GM12878 (cell line): ENCODE results near the gene PTTG1. TPM values are rescaled to one million over a fixed set of nuclear protein-coding genes. Genes with fewer than 3 reads are reported as not detected.

Experiments
- ATAC-seq: fragments of 200-7000 bp; cut with Tn5 transposase; 3 replicates; pipeline ENCODE4 v1.9.1; 2020; ENCODE audit warnings: mild to moderate bottlenecking, moderate library complexity
- BruUV-seq: library from RNA; stranded (reverse); fragments of 400-500 nt; replicated peaks from 2 replicates; lab custom pipeline; 2021; lab: Mats Ljungman, UMichigan
- CTCF ChIA-PET: fragments of 300-600 bp; sonication (Branson Sonifier 250); formaldehyde crosslinking; extraction: SDS; loops from one replicate; lab custom pipeline; 2021; ENCODE audit warnings: inconsistent platforms; lab: Yijun Ruan, JAX
- POLR2A ChIA-PET: fragments of 350-600 bp; formaldehyde crosslinking; extraction: SDS; loops from one replicate; lab custom pipeline; 2021; ENCODE audit warnings: inconsistent platforms; lab: Charles Lee
- RAD21 ChIA-PET: fragments of 300-600 bp; sonication (Branson Sonifier 250); formaldehyde crosslinking; loops from one replicate; lab custom pipeline; 2023; ENCODE audit warnings: antibody characterized with exemption; ENCODE audit not compliant: unreplicated experiment; lab: Charles Lee
- SMC1A ChIA-PET: fragments of 300-600 bp; sonication (Branson Sonifier 250); formaldehyde crosslinking; loops from one replicate; lab custom pipeline; 2023; ENCODE audit not compliant: unreplicated experiment, uncharacterized antibody; lab: Charles Lee
- DNase-seq: peaks from one replicate; pipeline ENCODE4 v3.0.0-alpha.2; 2011; ENCODE audit warnings: low read depth, low spot score
- FAIRE-seq: peaks from 3 replicates; lab custom pipeline; 2011; peaks lifted over from hg19 to GRCh38; lab: Jason Lieb, UNC
- H2AFZ ChIP-seq: 2 replicates; pipeline ENCODE4 v1.6.0; 2011; ENCODE audit warnings: low read depth, low read length, control low read depth; ENCODE audit not compliant: control insufficient read depth
- H3K27ac ChIP-seq: 2 replicates; pipeline ENCODE4 v1.5.1; 2011; ENCODE audit warnings: control low read depth; ENCODE audit not compliant: control insufficient read depth, insufficient read depth
- H3K27me3 ChIP-seq, 2 experiments: replicated peaks in 1 of 2; 2 replicates each; pipeline versions ENCODE4 v1.6.0 to v1.6.1; 2011; ENCODE audit warnings: low read length in 1 of 2; ENCODE audit not compliant: control insufficient read depth in 2 of 2, insufficient read depth in 2 of 2
- H3K36me3 ChIP-seq, 2 experiments: 2 replicates each; pipeline ENCODE4 v1.5.1; 2011; ENCODE audit warnings: low read length in 1 of 2; ENCODE audit not compliant: control insufficient read depth in 2 of 2, insufficient read depth in 2 of 2
- H3K4me1 ChIP-seq: 2 replicates; pipeline ENCODE4 v1.6.1; 2011; ENCODE audit warnings: mild to moderate bottlenecking, low read length, moderate library complexity, mixed read lengths; ENCODE audit not compliant: control insufficient read depth, insufficient read depth
- H3K4me2 ChIP-seq: 2 replicates; pipeline ENCODE4 v1.6.0; 2011; ENCODE audit warnings: control low read depth; ENCODE audit not compliant: control insufficient read depth, insufficient read depth
- H3K4me3 ChIP-seq: fragments of 200-600 bp; sonication (generic); 2 replicates; pipeline ENCODE4 v1.5.1; 2016
- H3K79me2 ChIP-seq: 2 replicates; pipeline ENCODE4 v1.6.0; 2011; ENCODE audit warnings: low read length; ENCODE audit not compliant: control insufficient read depth, insufficient read depth
- H3K9ac ChIP-seq: 2 replicates; pipeline ENCODE4 v1.8.0; 2011; ENCODE audit warnings: low read length, control low read depth, mixed read lengths; ENCODE audit not compliant: control insufficient read depth, insufficient read depth
- H3K9me3 ChIP-seq: replicated peaks from 3 replicates; pipeline ENCODE4 v1.5.1; 2011; ENCODE audit warnings: mild to moderate bottlenecking, low read length; ENCODE audit not compliant: control insufficient read depth, insufficient read depth
- H4K20me1 ChIP-seq: 2 replicates; pipeline ENCODE4 v1.6.0; 2011; ENCODE audit not compliant: control insufficient read depth, insufficient read depth
- EGR1 ChIP-seq, 2 experiments: IDR thresholded peaks; 1 replicate in 1 of 2; 2 replicates in 1 of 2; pipeline ENCODE4 v1.6.1; 2011 to 2012; ENCODE audit warnings: low read depth in 2 of 2, low read length in 2 of 2, borderline replicate concordance in 1 of 2, mild to moderate bottlenecking in 1 of 2, moderate library complexity in 1 of 2
- FOXM1 ChIP-seq: IDR thresholded peaks from 2 replicates; pipeline ENCODE4 v1.6.1; 2012; ENCODE audit warnings: low read depth, mild to moderate bottlenecking, inconsistent platforms, low read length, moderate library complexity
- IRF3 ChIP-seq: fragments of 450-650 bp; IDR thresholded peaks from 2 replicates; pipeline ENCODE4 v1.6.1; 2014; ENCODE audit warnings: mild to moderate bottlenecking
- POLR2AphosphoS5 ChIP-seq: IDR thresholded peaks from 2 replicates; pipeline ENCODE4 v1.6.1; 2011; ENCODE audit warnings: mild to moderate bottlenecking, low read length, inconsistent platforms
- RAD21 ChIP-seq: IDR thresholded peaks from 2 replicates; pipeline ENCODE4 v1.6.1; 2011; ENCODE audit warnings: mild to moderate bottlenecking, low read depth, low read length, moderate library complexity; ENCODE audit not compliant: insufficient read depth
- WRNIP1 ChIP-seq: IDR thresholded peaks from 2 replicates; pipeline ENCODE4 v1.6.1; 2011; ENCODE audit warnings: low read depth, low read length, improper control_type of control experiment, borderline replicate concordance
- WGBS: methylation state at CpG from one replicate; pipeline ENCODE4 v1.1.6; 2016; ENCODE audit warnings: low lambda C conversion rate; ENCODE audit not compliant: insufficient replicate concordance, insufficient coverage; ENCODE audit errors: missing lambda C conversion rate; 5-methylcytosine and 5-hydroxymethylcytosine counted together
- in situ Hi-C: fragments of 300-500 bp; cut with MboI; formaldehyde crosslinking; loops from 9 replicates; pipeline ENCODE4 v1.14.3; 2018; ENCODE audit warnings: mixed read lengths
- intact Hi-C: fragments of 100-400 bp; cut with micrococcal nuclease; formaldehyde crosslinking; loops from one replicate; pipeline ENCODE4 v1.14.2; 2022; ENCODE audit not compliant: unreplicated experiment
- polyA plus RNA-seq, 11 experiments: library from polyadenylated mRNA; depleted of rRNA in 4 of 11; unstranded in 6 of 11; stranded (reverse) in 5 of 11; fragments of >200 nt; fragmentation: Nextera tagmentation in 4 of 11; fragmentation: Illumina TruSeq in 1 of 11; extraction: Ambion mirVana in 4 of 11; extraction: Trizol in 1 of 11; gene quantifications; 1 replicate in 1 of 11; 2 replicates in 10 of 11; pipeline versions ENCODE4 v1.2.1 to v1.2.3, GENCODE V29; 2011 to 2016; ENCODE audit warnings: inconsistent platforms in 2 of 11, missing spikeins in 2 of 11, low read depth in 1 of 11
- total RNA-seq, 4 experiments: library from RNA; depleted of rRNA in 3 of 4; stranded (reverse); fragments of >200 nt in 3 of 4; fragmentation: Illumina TruSeq in 1 of 4; extraction: Trizol in 1 of 4; gene quantifications; 2 replicates each; pipeline versions ENCODE4 v1.2.1 to v1.2.3, GENCODE V29; 2013 to 2021
- TF ChIP-seq, protein P1 (sequence below): fragments of 450-650 bp; IDR thresholded peaks from 2 replicates; pipeline ENCODE4 v1.6.1; 2017; ENCODE audit warnings: low read depth, mild to moderate bottlenecking, moderate library complexity
- TF ChIP-seq, protein P2 (sequence below): IDR thresholded peaks from 2 replicates; pipeline ENCODE4 v1.6.1; 2012; ENCODE audit warnings: low read depth, low read length, improper control_type of control experiment
- TF ChIP-seq, protein P3 (sequence below): fragments of 450-650 bp; IDR thresholded peaks from 2 replicates; pipeline ENCODE4 v1.6.1; 2018; ENCODE audit warnings: borderline replicate concordance, mild to moderate bottlenecking; ENCODE audit not compliant: partially characterized antibody

Gene PTTG1
- total and polyA plus RNA-seq, 10 of the 15 experiments (the other 5 are each of a cell fraction or from before 2014, with no cell fraction given): 154 to 1,033 (median 377) TPM

GRCh38 chr5:160399402-160400353 lies 22.0 kb upstream of the PTTG1 start, which contains the start of gene FAM200C (continued):
- TF ChIP-seq, protein P1, sequence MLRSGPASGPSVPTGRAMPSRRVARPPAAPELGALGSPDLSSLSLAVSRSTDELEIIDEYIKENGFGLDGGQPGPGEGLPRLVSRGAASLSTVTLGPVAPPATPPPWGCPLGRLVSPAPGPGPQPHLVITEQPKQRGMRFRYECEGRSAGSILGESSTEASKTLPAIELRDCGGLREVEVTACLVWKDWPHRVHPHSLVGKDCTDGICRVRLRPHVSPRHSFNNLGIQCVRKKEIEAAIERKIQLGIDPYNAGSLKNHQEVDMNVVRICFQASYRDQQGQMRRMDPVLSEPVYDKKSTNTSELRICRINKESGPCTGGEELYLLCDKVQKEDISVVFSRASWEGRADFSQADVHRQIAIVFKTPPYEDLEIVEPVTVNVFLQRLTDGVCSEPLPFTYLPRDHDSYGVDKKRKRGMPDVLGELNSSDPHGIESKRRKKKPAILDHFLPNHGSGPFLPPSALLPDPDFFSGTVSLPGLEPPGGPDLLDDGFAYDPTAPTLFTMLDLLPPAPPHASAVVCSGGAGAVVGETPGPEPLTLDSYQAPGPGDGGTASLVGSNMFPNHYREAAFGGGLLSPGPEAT: peak; percentile 85
- TF ChIP-seq FOXM1: no peak

DNA sequence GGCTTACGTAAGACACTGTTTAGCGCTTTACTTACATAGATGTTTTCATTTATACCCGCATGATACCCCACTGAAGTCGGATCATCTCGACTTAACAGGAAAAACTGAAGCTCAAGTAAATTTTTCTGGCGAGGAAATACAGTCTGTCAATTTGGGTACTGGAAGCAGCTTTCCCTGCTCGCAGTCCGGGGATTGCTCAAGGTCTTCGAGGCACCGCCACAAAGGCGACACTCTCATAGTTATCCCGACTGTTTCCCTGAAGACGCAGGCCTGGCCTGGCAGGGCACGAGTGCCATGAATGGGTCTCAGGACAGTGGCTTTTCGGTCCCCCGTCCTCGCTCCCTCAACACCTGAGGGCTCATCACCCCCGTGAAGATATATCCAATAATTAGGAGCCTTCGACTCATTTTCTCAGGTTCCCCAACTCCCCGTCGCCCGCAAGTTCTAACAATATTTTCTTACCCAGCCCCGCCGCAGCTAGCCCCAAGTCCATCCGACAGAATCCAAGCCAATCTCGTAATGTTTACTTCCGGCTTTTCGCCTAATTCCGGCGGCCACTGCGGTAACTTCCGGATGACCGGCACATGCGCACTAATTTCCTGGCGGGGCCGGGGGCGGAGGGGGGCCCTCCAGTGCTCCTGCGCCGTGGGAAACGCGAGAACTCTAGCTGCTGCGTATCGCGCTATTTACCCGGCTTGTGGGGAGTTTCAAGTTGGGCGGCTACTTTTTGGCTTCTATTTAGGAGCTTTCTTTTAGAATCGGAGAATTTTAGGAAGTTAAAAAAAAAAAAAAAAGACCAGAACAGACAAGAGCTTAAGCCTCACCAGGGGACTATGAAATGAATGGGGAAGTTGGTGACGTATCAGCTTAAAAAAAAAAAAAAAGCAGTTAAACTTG lies 2.8 kb upstream of the PTTG1 start, which contains the start of gene SLU7:
TSS of gene SLU7 (minus strand) at position 521 of the 897 bp plus-strand sequence. CDS start 3,787 bp downstream, outside the sequence.
- TSS peak; percentile 90 for BruUV-seq
- CTCF ChIA-PET: interaction anchor here (0.7 to 8.9 kb wide), 12 partner anchors 11 to 397 kb away, joined by 3 to 133 read pairs (median 4); partner anchors contain the start of gene FAM200C
- Histone ChIP-seq H3K27ac (peak within 1 kb of the TSS; percentile 71), H3K27me3 (no peaks in the 10 kb centered on the region), H4K20me1 (no peaks in the 10 kb centered on the region), H2AFZ (peak within 1 kb of the TSS; percentile 31), H3K9me3 (no peaks in the 10 kb centered on the region), H3K4me3 (peak within 1 kb of the TSS; percentile 72), H3K36me3 (peaks cover 0 to 4% of the 10 kb centered on the region in 2 experiments; a peak in 1 of 4 replicates), H3K4me1 (peaks cover 15% of the 10 kb centered on the region), H3K9ac (peak within 1 kb of the TSS; percentile 94), H3K4me2 (peak within 1 kb of the TSS; percentile 96), H3K79me2 (peaks cover 53% of the 10 kb centered on the region)
- intact Hi-C loops (no loop called here), in situ Hi-C loops (no loop called here)
- SMC1A ChIA-PET: interaction anchor here (0.6 to 8.9 kb wide), 20 partner anchors 10 to 1008 kb away, joined by 3 to 135 read pairs (median 4); partner anchors contain the start of gene FAM200C
- RAD21 ChIA-PET: interaction anchor here (0.7 to 8.6 kb wide), 15 partner anchors 11 to 1565 kb away, joined by 3 to 109 read pairs (median 8); partner anchors contain the start of gene FAM200C
- peak; percentile 75 for FAIRE-seq
- DNase-seq: peak; percentile 91
- 2% methylated on average over 48 of the region's 48 CpGs for WGBS
- POLR2A ChIA-PET: interaction anchor here (0.5 to 3.2 kb wide), 38 partner anchors 10 to 1498 kb away, joined by 3 to 21 read pairs (median 5); partner anchors contain the start of genes FAM200C and TTC1
- ATAC-seq: peak; percentile 80
- no peak for TF ChIP-seq RAD21
- no peak for TF ChIP-seq WRNIP1
- TF ChIP-seq IRF3: no peak
- peak in 1 of 2 experiments; percentile 95; a peak in 2 of 3 replicates for TF ChIP-seq EGR1 (IDR thresholded peaks at IDR 0.05; ENCODE audit: borderline replicate concordance in 1 of 2, low read depth in 2 of 2, low read length in 2 of 2)
- TF ChIP-seq, protein P2, sequence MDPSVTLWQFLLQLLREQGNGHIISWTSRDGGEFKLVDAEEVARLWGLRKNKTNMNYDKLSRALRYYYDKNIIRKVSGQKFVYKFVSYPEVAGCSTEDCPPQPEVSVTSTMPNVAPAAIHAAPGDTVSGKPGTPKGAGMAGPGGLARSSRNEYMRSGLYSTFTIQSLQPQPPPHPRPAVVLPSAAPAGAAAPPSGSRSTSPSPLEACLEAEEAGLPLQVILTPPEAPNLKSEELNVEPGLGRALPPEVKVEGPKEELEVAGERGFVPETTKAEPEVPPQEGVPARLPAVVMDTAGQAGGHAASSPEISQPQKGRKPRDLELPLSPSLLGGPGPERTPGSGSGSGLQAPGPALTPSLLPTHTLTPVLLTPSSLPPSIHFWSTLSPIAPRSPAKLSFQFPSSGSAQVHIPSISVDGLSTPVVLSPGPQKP: peak; percentile 82
- peak; percentile 7; the same call in 1 of the 2 replicates for TF ChIP-seq FOXM1
- TF ChIP-seq, protein P3, sequence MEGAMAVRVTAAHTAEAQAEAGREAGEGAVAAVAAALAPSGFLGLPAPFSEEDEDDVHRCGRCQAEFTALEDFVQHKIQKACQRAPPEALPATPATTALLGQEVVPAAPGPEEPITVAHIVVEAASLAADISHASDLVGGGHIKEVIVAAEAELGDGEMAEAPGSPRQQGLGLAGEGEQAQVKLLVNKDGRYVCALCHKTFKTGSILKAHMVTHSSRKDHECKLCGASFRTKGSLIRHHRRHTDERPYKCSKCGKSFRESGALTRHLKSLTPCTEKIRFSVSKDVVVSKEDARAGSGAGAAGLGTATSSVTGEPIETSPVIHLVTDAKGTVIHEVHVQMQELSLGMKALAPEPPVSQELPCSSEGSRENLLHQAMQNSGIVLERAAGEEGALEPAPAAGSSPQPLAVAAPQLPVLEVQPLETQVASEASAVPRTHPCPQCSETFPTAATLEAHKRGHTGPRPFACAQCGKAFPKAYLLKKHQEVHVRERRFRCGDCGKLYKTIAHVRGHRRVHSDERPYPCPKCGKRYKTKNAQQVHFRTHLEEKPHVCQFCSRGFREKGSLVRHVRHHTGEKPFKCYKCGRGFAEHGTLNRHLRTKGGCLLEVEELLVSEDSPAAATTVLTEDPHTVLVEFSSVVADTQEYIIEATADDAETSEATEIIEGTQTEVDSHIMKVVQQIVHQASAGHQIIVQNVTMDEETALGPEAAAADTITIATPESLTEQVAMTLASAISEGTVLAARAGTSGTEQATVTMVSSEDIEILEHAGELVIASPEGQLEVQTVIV: no peak
- TF ChIP-seq POLR2AphosphoS5: peak; percentile 86
